GM10266 (cell line): ENCODE results near the gene RAB33A.

ENCODE experiments used
- DNase-seq: peaks from one replicate; pipeline ENCODE4 v3.0.0; 2012; ENCODE audit errors: extremely low spot score
- TF ChIP-seq, protein P1 (sequence below): IDR thresholded peaks from 2 replicates; pipeline ENCODE4 v1.5.1; 2012; ENCODE audit warnings: mild to moderate bottlenecking, low read depth; ENCODE audit not compliant: control insufficient read depth, insufficient read depth; ENCODE audit errors: missing control alignments

Gene RAB33A

DNA sequence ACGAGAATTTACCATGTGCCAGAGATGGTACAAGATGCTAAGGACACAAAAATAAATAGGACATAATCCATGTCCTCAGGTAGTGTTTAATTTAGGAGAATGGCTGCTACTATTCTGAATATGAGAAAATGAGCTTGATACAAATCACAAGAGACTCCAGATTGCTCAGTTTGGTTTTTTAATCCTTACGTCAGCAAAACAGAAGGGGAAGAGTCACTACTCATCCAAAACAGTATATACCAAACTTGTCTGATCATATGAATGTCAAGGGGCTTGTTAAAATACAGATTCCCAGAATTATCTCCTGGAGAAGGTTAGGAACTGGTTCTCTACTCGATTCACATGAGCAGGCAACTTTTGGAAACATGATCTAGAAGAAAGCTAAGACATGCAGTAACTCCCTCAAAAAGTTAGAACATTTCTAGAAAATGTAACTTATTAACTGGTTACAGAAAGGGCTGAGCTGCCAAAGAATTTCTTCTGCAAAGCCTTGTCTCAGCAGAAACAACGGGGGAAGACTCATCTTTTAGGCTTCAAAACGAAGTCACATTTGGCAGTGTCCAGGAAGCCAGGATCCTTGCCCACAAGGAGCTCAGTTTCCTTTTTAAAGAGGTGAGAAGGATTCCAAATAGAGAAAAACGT, 9.5 kb upstream of the RAB33A start:
- no peak for DNase-seq
- TF ChIP-seq, protein P1, sequence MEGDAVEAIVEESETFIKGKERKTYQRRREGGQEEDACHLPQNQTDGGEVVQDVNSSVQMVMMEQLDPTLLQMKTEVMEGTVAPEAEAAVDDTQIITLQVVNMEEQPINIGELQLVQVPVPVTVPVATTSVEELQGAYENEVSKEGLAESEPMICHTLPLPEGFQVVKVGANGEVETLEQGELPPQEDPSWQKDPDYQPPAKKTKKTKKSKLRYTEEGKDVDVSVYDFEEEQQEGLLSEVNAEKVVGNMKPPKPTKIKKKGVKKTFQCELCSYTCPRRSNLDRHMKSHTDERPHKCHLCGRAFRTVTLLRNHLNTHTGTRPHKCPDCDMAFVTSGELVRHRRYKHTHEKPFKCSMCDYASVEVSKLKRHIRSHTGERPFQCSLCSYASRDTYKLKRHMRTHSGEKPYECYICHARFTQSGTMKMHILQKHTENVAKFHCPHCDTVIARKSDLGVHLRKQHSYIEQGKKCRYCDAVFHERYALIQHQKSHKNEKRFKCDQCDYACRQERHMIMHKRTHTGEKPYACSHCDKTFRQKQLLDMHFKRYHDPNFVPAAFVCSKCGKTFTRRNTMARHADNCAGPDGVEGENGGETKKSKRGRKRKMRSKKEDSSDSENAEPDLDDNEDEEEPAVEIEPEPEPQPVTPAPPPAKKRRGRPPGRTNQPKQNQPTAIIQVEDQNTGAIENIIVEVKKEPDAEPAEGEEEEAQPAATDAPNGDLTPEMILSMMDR: no peak

DNA sequence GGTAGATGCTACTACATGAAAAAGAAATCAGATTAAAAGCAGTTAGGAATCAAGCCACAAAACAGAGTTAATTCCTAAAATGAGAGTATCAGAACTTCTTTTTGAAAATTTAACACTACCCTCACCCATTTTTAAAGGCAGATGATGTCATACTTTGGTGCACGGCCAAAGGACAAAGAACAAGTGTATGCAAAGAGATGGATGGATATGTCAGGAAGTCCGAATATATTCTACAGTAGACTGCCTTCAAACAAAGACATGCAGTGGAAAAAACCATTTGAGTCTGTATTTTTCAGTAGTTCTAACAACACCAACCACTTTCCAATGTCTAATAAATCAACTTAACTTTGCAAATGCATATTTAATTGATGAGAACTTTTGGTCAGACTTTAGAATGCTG, 8.4 kb upstream of the RAB33A start:
- DNase-seq: no peak
- TF ChIP-seq, protein P1: no peak

DNA sequence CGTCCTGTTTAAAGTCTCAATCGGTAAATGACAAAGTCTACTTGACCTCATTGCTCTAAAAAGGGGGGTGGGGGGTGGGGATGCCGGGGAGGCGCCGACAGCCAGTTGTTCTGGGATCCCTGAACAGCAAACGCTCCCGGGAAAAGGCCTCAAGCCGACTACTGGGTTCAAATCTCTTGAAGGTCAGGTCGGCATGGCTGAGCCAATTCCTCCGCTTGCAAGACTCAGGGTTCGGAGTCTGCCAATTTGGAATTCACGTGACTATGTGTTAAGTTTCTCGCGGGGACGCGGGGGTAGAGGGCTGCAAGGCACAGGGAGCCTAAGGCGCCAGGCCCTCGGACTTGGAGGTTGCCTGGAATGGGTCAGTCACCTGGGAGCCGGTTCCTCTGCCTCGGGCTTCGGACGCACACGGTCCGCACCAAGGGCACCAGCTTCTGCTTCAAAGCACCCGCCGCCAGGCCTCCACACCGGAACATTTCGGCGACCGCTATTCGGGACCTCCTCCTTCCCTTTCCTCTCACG, 6.5 kb upstream of the RAB33A start:
- no peak for DNase-seq
- TF ChIP-seq, protein P1: no peak

DNA sequence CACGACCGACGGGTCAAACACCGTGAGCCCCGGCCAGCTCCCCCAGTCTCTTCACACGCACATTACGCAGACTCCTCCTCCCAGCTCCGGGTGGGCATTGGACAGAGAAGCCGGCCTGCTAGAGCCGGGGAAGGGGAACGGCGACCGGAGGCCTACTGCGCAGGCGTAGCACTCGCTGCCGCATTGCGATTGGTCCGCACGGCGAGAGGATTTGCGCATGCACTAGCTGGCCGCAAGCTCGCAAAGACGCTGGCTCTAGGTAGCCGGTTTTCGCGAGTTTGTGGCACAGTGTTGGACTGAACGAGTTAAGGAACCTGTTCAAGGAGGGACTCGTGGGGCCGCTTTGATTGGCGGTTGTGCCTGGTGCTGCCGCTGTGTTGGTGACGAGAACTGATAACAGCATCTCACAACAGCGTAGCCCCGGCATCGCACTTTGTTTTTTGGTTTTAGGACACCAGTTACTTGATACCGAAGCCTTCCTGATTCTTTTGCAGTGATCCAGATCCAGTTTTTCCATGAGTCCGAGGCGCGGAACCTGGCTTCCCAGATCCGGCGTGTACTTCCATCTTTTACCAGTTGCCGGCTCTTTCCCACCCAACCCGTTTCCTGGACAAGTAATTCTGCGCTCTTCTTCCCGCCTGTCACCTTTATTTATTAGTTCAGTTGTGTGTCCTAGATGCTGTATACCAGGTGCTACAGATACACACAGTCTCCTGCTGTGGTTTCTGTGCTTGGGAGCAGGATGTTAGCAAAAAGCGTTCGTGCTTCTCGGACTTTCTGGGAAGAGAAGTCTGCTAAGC, 5.9 kb upstream of the RAB33A start, which contains the start of gene AIFM1:
Gene AIFM1, minus strand, starts transcription at position 139 of the 800 bp plus-strand sequence. CDS start 185 bp downstream, outside the sequence.
- peak; percentile 80 for DNase-seq
- TF ChIP-seq, protein P1: no peak

DNA sequence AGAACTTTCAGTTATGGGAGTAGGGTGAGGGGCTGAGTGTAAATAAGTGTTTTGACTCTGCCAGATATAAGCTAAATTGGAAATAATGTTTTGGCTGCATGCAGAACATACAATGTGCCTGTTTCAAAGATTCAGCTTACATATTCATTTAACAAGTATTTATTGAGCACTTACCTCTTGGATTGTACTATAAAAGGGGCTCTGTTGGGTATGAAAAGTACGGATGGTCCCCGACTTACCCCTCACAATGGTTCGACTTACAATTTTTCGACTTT, 5.3 kb upstream of the RAB33A start:
- no peak for DNase-seq

DNA sequence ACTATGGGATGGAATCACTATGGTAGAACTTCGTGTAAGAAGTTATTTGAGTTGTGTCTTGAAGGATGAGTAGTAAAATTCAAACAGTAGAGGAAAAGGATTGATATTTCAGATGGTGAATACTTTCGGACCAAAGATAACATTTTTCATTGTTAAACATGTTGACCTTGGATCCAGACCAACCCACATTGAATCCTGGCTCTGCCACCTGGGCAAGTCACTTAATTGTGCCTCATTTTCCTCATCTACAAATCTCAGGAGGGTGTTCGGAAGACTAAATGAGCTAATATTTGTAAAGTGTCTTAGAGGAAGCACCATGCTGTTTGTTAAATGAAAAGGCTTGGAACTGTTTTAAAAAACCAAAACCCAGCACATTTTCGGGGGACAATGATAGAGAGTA, 4.7 kb upstream of the RAB33A start:
- TF ChIP-seq, protein P1: no peak
- no peak for DNase-seq

More for the DNA sequence above, 5.3 kb upstream of the RAB33A start:
- TF ChIP-seq, protein P1: no peak

DNA sequence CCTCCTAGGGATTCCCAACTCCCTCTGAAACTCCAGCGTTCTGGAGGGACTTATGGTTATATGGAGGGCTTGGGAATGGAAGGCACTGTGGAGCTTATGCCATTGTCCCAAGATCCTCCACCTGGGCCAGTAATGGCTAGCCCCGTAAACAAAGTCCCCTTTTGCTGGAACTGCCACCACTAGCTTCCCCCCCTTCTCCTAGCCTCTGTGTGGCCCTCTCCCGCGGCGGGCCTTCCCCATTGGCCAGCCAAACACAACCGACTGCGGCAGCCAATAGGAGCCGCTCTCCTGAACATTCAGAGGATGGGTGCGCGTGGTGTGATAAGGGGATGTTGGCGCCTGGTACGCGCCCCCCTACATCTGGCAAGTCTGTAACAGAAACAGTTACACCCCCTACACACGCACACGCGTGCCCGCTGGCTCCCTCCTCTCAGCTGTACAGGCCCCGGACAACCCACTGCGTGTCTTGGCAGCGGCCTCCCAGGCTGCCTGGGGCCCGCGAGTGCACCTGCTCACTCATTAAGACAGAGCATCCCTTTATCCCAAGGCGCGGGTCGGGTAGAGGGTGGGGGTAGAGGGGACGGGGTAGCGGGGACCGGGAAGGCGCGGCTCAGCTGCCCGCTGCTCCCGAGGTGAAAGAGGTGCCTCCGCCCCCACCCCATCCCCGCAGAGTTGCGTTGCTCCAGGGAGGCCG, 863 bp upstream of the RAB33A start:
- peak; percentile 77 for DNase-seq
- TF ChIP-seq, protein P1: no peak
